GM13977 (cell line): ENCODE measurements around the gene TMEM52.

Source experiments
- DNase-seq: peaks from one replicate; pipeline ENCODE4 v3.0.0; 2012; ENCODE audit warnings: low spot score
- in situ Hi-C: fragments of 300-500 bp; cut with MboI; formaldehyde crosslinking; loops from one replicate; pipeline ENCODE4 v1.12.0; 2022; ENCODE audit warnings: low sequenced_read_pairs, low pct_unique_long_range_greater_than_20kb, mixed read lengths, inconsistent platforms; ENCODE audit not compliant: unreplicated experiment
- TF ChIP-seq, protein P1 (sequence below): IDR thresholded peaks from 2 replicates; pipeline ENCODE4 v1.5.1; 2012; ENCODE audit warnings: mild to moderate bottlenecking, control low read depth; ENCODE audit not compliant: insufficient read depth; ENCODE audit errors: extremely low read depth, missing control alignments

TMEM52 gene

DNA sequence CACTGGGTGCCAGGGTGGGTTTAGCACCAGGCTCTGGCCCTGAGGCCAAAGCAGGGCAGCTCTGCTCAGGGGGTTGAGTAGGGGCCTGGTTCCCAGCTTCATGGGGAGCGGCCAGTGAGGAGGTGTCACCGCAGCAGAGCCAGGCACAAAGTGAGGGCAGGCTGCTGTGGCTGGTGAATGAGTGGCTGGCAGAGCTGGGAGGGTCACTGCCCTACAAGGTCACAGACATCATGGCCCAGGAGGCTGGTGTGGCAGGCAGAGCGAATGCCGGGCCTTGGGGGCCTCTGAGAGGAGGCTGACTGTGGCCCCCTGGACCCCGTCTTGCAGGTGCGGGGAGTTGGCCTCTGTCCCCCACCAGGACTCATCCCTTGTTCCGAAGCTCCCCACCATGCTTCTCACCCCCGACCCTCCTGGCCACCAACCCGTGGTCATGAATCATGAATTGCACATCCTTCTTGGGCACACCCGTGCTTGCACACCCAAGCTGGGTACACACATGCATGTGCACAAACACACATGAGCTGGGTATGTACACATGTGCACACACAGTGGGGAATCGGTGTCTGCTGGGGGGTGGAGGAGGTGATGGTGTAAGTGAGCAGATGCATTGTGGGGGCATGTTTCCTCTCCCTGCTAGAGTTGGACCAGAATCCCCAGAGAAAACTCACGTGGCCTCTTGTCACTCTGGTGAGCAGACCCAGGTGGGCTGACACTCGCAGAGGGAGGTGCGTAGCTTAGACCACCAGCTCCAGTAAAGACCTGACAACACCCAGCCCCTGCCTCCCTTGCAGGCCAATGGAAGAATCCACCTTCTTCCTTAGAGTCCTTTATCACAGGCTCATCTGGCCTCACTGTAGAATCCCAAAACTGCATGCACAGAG, 23.4 kb downstream of the TMEM52 start:
- in situ Hi-C loops, result no loop called here
- TF ChIP-seq, protein P1, sequence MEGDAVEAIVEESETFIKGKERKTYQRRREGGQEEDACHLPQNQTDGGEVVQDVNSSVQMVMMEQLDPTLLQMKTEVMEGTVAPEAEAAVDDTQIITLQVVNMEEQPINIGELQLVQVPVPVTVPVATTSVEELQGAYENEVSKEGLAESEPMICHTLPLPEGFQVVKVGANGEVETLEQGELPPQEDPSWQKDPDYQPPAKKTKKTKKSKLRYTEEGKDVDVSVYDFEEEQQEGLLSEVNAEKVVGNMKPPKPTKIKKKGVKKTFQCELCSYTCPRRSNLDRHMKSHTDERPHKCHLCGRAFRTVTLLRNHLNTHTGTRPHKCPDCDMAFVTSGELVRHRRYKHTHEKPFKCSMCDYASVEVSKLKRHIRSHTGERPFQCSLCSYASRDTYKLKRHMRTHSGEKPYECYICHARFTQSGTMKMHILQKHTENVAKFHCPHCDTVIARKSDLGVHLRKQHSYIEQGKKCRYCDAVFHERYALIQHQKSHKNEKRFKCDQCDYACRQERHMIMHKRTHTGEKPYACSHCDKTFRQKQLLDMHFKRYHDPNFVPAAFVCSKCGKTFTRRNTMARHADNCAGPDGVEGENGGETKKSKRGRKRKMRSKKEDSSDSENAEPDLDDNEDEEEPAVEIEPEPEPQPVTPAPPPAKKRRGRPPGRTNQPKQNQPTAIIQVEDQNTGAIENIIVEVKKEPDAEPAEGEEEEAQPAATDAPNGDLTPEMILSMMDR, result no peak
- DNase-seq, result no peak

DNA sequence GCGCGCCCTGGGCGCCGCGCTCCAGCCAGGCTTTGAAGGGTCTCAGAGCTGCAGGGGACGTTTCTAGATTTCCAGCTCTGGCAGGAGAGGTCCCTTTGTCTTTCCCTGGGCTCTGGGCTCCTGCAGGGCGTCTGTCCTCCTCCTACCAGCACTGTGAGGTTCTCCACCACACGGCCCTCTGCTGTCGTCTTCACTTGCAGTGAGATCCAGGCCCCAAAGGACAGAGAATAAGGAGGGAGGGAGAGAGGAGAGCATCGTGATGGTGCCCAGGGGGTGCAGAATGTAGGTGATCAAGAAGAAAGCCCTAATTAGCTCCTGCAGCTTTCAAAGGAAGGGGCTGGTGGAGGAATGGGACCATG, 24.0 kb downstream of the TMEM52 start:
- in situ Hi-C loops, result no loop called here
- TF ChIP-seq, protein P1, result no peak
- DNase-seq, result no peak

DNA sequence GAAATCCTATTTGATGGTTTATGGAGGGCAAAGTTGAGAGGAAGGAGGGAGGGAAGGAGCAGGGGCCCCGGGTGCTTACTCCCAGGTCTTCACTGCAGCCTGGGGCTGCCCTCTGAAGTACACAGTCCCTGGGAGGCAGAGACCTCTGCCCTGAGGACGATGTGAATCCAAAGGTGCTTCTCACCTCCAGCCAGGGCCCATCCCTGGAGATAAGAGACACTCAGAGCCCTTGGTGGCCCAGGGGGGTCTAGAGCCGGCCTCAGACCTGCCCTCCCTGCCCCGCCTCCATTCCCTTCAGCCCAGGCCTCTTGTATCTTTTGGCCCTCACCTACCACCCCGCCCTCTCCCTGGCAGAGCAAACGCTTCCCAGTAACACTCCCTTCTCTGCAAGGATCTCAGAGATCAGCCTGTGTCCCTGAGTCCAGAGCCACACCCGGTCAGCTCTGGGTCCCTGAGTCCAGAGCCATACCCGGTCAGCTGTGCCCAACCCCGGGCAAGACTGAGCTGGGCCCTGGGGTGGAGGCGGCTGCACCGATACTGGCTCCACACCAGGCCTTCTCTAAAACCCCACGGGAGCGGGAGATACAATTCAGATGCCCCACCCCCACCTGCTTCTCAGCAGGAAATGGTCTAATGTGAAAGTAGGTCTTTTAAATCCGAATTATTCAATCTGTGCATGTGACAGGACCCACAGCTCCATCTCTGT, 24.6 kb downstream of the TMEM52 start:
- in situ Hi-C loops, result no loop called here
- DNase-seq, result no peak
- TF ChIP-seq, protein P1, result no peak

DNA sequence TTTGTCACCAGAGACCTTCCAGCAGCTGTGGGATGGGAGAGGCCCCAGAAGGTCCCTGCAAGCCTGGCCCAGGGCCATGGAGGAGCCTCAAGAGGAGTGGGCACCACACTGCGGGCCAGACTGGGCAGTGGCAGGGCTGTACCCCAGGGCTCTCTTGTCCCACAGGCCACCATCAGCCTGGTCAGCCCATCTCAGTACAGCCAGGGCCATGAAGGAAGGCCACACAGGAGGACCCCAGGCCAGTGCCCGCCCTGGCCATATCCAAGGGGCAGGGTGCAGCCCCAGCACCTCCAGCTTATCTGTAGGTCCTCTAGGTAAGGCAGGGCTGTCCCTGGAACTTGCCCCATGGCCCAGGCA, 25.1 kb downstream of the TMEM52 start:
- in situ Hi-C loops, result no loop called here
- TF ChIP-seq, protein P1, result no peak
- no peak for DNase-seq

DNA sequence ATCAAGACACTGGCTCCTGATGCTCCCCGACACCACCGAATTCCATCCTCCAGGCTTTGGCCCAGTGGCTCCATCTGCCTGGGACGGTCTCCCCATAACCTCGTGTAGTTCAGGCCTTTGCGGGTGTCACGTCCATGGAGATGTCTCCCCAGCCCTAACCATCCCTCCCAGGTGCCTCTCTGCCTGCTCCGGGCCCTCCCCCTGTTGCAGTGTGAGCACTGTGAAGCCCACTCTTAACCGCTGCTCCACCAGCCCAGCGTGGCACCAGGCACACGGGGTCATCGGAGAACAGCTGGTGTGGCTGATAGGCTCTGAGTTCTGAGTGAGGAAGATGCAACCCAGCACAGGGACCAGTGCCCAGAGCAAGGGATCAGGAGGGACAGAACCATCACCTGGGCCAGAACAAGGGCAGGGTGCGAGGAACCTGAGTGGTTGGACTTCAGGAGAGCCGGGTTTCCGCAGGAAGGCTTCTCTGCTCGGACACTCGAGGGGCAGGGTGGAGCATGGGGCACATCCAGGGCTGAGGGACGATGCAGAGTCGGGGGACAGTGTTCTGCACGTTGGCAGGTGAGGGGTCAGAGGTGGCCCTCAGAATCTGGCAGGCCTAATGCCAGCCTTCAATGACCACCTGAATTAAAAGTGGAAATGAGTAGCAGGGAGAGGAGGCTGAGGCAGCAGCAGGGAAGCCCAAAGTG, 25.6 kb downstream of the TMEM52 start:
- no peak for DNase-seq
- in situ Hi-C loops, result no loop called here
- TF ChIP-seq, protein P1, result no peak

DNA sequence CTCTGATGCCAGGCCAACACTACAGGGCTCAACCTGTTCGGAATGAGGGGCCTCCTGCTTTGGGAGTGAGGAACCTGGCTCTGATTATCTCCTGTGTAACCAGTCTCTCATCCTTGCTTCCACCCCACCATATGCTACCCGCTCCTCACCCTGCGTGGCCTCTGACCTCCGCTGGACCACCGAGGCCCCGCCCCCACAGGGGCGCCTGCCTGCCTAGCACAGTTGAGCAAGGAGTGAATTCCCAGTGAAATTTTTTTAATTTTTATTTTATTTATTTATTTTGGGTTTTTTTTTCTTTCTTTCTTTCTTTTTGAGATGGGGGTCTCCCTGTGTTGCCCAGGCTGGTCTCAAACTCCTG, 26.3 kb downstream of the TMEM52 start:
- in situ Hi-C loops, result no loop called here
- no peak for DNase-seq
- TF ChIP-seq, protein P1, result no peak
